Measurements from ENCODE around the gene MCCC1.
A peak's percentile ranks its signal among the peaks of the same experiment; 100 is the strongest.

GRCh38 chr3:183094711-183095110 lies 4.6 kb downstream of the MCCC1 start:
- TF ChIP-seq POLR2A (IDR thresholded peaks at IDR 0.05; ENCODE audit: borderline replicate concordance, extremely low read depth, insufficient read depth, insufficient read length) = no peak
- TF ChIP-seq CTCF (IDR thresholded peaks at IDR 0.05 in 2 of 3, conservative IDR thresholded peaks at IDR 0.05 in 1 of 3; ENCODE audit: borderline replicate concordance in 1 of 3, insufficient read depth in 1 of 3, low read depth in 2 of 3, low read length in 2 of 3) = no peak
- no peak for TF ChIP-seq EZH2 (IDR thresholded peaks at IDR 0.05)
- TF ChIP-seq EGR1 (IDR thresholded peaks at IDR 0.05; ENCODE audit: low read depth) = no peak
- no peak for TF ChIP-seq POLR2AphosphoS5 (IDR thresholded peaks at IDR 0.05; ENCODE audit: low read depth, low read length)
- TF ChIP-seq ATF3 (IDR thresholded peaks at IDR 0.05) = no peak
- TF ChIP-seq MAX (IDR thresholded peaks at IDR 0.05) = no peak
- TF ChIP-seq REST (IDR thresholded peaks at IDR 0.05; ENCODE audit: low read depth) = no peak
- peak; percentile 38; the same call in 1 of the 2 replicates for TF ChIP-seq JUND (IDR thresholded peaks at IDR 0.05)
- no peak for TF ChIP-seq FOSL1 (IDR thresholded peaks at IDR 0.05; ENCODE audit: low read depth)
- no peak for TF ChIP-seq RAD21 (IDR thresholded peaks at IDR 0.05; ENCODE audit: low read depth)
- no peak for TF ChIP-seq SP1 (IDR thresholded peaks at IDR 0.05; ENCODE audit: low read depth)
- no peak for TF ChIP-seq ZFX (IDR thresholded peaks at IDR 0.05)
- TF ChIP-seq ELF1 (IDR thresholded peaks at IDR 0.05; ENCODE audit: borderline replicate concordance, low read depth) = no peak
